ENCODE results near the gene KIF1A.
A peak's percentile ranks its signal among the peaks of the same experiment; 100 is the strongest.

The KIF1A gene, protein sequence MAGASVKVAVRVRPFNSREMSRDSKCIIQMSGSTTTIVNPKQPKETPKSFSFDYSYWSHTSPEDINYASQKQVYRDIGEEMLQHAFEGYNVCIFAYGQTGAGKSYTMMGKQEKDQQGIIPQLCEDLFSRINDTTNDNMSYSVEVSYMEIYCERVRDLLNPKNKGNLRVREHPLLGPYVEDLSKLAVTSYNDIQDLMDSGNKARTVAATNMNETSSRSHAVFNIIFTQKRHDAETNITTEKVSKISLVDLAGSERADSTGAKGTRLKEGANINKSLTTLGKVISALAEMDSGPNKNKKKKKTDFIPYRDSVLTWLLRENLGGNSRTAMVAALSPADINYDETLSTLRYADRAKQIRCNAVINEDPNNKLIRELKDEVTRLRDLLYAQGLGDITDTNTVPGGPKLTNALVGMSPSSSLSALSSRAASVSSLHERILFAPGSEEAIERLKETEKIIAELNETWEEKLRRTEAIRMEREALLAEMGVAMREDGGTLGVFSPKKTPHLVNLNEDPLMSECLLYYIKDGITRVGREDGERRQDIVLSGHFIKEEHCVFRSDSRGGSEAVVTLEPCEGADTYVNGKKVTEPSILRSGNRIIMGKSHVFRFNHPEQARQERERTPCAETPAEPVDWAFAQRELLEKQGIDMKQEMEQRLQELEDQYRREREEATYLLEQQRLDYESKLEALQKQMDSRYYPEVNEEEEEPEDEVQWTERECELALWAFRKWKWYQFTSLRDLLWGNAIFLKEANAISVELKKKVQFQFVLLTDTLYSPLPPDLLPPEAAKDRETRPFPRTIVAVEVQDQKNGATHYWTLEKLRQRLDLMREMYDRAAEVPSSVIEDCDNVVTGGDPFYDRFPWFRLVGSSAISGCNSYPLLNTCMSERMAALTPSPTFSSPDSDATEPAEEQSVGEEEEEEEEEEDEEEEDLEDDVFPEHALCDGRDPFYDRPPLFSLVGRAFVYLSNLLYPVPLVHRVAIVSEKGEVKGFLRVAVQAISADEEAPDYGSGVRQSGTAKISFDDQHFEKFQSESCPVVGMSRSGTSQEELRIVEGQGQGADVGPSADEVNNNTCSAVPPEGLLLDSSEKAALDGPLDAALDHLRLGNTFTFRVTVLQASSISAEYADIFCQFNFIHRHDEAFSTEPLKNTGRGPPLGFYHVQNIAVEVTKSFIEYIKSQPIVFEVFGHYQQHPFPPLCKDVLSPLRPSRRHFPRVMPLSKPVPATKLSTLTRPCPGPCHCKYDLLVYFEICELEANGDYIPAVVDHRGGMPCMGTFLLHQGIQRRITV (N-terminal part only)

GRCh38 chr2:240819858-240820606 is at the start of gene KIF1A:
Gene KIF1A (minus strand): TSS chr2:240820219. CDS start chr2:240797752, 22,467 bp downstream.
- Mint-ChIP-seq H3K27ac (no peak within 1 kb of the TSS), H3K36me3 (no peaks in the 10 kb centered on the region), H3K4me1 (peaks cover 12% of the 10 kb centered on the region), H3K4me3 (peak within 1 kb of the TSS; percentile 52), H3K9me3 (no peaks in the 10 kb centered on the region), H3K27me3 (peaks cover 84% of the 10 kb centered on the region)
- DNase-seq: no peak
- CTCF ChIA-PET: no interaction called here

DNA sequence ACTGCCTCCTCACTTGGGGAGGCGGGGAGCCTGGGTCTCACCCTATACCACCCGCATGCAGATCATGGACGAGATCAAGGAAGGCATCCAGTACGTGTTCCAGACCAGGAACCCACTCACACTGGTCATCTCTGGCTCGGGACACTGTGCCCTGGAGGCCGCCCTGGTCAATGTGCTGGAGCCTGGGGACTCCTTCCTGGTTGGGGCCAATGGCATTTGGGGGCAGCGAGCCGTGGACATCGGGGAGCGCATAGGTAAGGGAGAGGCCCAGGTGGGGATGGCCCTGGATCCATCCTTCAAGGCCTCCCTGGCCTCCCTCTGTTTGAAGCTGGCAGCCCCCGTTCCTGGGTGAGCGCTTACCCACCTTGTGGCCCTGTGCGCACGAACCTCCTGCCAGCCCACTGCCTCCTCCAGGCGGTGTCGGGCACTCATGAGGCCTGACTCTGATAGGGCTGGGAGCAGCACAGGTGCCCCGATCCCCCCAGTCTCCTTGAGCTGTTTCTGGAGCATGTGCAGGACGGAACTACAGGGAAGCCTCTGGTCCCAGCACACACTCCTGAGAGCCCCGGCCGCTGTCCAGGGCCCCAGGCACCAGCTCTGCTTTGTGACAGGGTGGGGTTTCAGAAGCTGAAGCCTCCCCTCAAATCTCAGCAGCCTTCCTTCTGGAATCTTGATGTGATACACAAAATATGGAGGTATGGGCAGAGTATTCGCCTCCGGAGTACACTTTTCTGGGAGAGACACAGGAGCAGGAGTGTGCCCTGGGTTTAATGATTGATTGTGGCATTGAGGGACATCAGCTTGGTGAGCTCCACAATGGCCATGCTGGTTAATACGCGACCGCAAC is 49.3 kb upstream of the KIF1A start:
- no peak for DNase-seq
- H3K4me3 Mint-ChIP-seq: no peak overlapping the region
- H3K27ac Mint-ChIP-seq: no peak overlapping the region
- no peaks in the 10 kb centered on the region for H3K4me1 Mint-ChIP-seq
- H3K36me3 Mint-ChIP-seq: no peaks in the 10 kb centered on the region
- no peaks in the 10 kb centered on the region for H3K9me3 Mint-ChIP-seq
- H3K27me3 Mint-ChIP-seq: peaks cover 4% of the 10 kb centered on the region
- CTCF ChIA-PET: no interaction called here

GRCh38 chr2:240868286-240869108 is 48.5 kb upstream of the KIF1A start, which contains the start of gene AGXT:
Gene AGXT (plus strand): TSS chr2:240868824. CDS start chr2:240868866, 42 bp downstream.
- H3K27ac Mint-ChIP-seq: no peak within 1 kb of the TSS
- DNase-seq: no peak
- H3K4me1 Mint-ChIP-seq: no peaks in the 10 kb centered on the region
- peaks cover 11% of the 10 kb centered on the region for H3K27me3 Mint-ChIP-seq
- CTCF ChIA-PET: no interaction called here
- no peaks in the 10 kb centered on the region for H3K36me3 Mint-ChIP-seq
- no peak within 1 kb of the TSS for H3K4me3 Mint-ChIP-seq
- H3K9me3 Mint-ChIP-seq: no peaks in the 10 kb centered on the region

- H3K36me3 Mint-ChIP-seq: no peaks in the 10 kb centered on the region
- no peak overlapping the region for H3K27ac Mint-ChIP-seq
- H3K9me3 Mint-ChIP-seq: no peaks in the 10 kb centered on the region
- no peaks in the 10 kb centered on the region for H3K4me1 Mint-ChIP-seq
- no peak for DNase-seq
- H3K27me3 Mint-ChIP-seq: peaks cover 17% of the 10 kb centered on the region
- CTCF ChIA-PET: no interaction called here
- H3K4me3 Mint-ChIP-seq: no peak overlapping the region
These were observed 45.4 kb upstream of the KIF1A start for GRCh38 chr2:240865391-240865790.

GRCh38 chr2:240864475-240864874 is 44.5 kb upstream of the KIF1A start:
- no peak for DNase-seq
- H3K27ac Mint-ChIP-seq: no peak overlapping the region
- H3K27me3 Mint-ChIP-seq: peaks cover 22% of the 10 kb centered on the region
- CTCF ChIA-PET: no interaction called here
- no peaks in the 10 kb centered on the region for H3K9me3 Mint-ChIP-seq
- no peaks in the 10 kb centered on the region for H3K36me3 Mint-ChIP-seq
- H3K4me3 Mint-ChIP-seq: no peak overlapping the region
- H3K4me1 Mint-ChIP-seq: no peaks in the 10 kb centered on the region

DNA sequence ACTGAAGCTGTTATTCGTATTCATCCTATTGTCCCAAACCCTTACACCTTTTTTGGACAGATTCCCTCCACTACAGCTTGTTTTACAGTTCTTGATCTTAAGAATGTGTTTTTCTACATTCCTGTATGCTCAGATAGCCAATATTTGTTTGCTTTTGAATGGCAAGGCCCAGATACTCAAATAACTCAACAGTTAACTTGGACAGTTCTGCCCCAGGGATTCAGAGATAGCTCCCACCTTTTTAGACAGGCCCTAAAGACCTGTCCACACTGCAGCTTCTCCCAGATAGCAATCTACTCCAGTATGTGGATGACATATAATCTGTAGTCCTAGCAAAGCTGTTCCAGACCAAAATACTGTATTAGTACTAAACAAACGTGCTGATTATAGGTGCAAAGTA is 41.5 kb upstream of the KIF1A start:
- no peak overlapping the region for H3K27ac Mint-ChIP-seq
- H3K4me3 Mint-ChIP-seq: no peak overlapping the region
- no peak for DNase-seq
- H3K9me3 Mint-ChIP-seq: no peaks in the 10 kb centered on the region
- H3K4me1 Mint-ChIP-seq: no peaks in the 10 kb centered on the region
- no peaks in the 10 kb centered on the region for H3K36me3 Mint-ChIP-seq
- peaks cover 32% of the 10 kb centered on the region for H3K27me3 Mint-ChIP-seq
- CTCF ChIA-PET: interaction anchor here (2.5 kb wide), 1 partner anchor 10 kb away, joined by 10 read pairs; no protein-coding TSS in a partner anchor

GRCh38 chr2:240858871-240859270 is 38.9 kb upstream of the KIF1A start:
- no peak for DNase-seq
- Mint-ChIP-seq H3K9me3 (peaks cover 12% of the 10 kb centered on the region), H3K4me3 (no peak overlapping the region), H3K4me1 (no peaks in the 10 kb centered on the region), H3K27me3 (peaks cover 25% of the 10 kb centered on the region), H3K36me3 (peaks cover 2% of the 10 kb centered on the region), H3K27ac (no peak overlapping the region)
- CTCF ChIA-PET: no interaction called here

DNA sequence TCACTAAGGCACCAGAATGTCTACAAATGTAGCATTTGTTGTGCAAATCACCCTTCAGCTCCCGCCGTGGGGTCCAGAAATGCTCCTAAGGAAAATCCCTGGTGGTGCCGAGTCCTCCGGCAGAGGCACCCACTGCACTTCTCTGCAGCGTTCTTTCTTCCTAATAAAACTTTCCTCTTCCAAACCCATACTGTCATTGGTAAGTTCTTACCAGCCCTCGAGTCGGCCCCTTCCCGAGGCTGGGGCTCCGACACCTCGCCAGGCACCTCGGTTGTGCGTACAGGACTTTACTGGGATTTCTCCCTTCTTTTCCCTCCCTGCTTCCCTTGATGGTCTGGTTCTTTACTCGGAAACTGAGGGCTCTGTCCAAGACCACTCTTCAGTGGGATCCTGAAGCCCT is 38.3 kb upstream of the KIF1A start:
- CTCF ChIA-PET: no interaction called here
- DNase-seq: no peak
- peaks cover 19% of the 10 kb centered on the region for H3K27me3 Mint-ChIP-seq
- H3K36me3 Mint-ChIP-seq: peaks cover 2% of the 10 kb centered on the region
- H3K4me3 Mint-ChIP-seq: no peak overlapping the region
- H3K9me3 Mint-ChIP-seq: peaks cover 12% of the 10 kb centered on the region
- no peaks in the 10 kb centered on the region for H3K4me1 Mint-ChIP-seq
- H3K27ac Mint-ChIP-seq: no peak overlapping the region

- peaks cover 2% of the 10 kb centered on the region for H3K36me3 Mint-ChIP-seq
- no peak for DNase-seq
- CTCF ChIA-PET: no interaction called here
- H3K9me3 Mint-ChIP-seq: peaks cover 12% of the 10 kb centered on the region
- no peak overlapping the region for H3K27ac Mint-ChIP-seq
- H3K27me3 Mint-ChIP-seq: peaks cover 15% of the 10 kb centered on the region
- H3K4me1 Mint-ChIP-seq: no peaks in the 10 kb centered on the region
- H3K4me3 Mint-ChIP-seq: no peak overlapping the region
These were observed 37.3 kb upstream of the KIF1A start for GRCh38 chr2:240857039-240858008.

DNA sequence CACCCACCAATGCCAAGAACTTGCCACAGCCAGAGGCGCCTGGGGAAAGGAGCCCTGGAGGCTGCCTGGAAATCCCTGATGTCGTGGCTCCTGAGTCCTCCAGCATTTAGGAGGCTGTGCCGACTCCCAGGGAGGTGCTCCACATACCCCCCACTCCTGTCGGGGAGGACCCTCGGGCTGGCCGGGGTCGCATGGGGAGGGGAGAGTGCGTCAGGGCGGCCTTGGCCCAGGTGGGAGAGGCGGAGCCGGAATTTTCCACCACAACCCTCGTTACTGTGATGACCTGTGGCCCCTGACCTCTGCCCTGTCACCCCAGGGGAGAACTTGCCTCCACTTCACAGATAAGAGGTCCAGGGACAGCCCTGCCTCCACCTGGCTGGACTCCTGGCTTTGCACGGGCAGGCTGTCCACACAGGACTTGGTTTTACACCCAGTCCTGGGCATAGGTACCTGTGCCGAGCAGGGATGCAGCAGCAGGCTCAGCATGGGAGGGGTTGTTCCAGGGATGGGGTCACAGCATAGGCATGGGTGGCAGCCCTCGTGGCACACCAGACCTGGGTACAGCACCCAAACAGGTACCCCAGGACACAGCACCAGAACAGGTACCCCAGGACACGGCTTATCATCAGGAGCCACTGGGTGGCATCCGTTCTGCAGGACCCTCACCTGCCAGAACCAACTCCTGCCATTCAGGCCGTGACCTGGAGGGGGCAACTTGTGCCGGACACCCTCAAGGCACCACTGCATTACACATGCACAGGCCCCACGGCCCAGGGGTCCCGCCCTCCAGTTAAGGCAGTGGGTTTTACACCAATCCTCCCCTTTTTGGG is 36.3 kb upstream of the KIF1A start:
- peaks cover 12% of the 10 kb centered on the region for H3K9me3 Mint-ChIP-seq
- CTCF ChIA-PET: no interaction called here
- H3K4me1 Mint-ChIP-seq: no peaks in the 10 kb centered on the region
- peaks cover 16% of the 10 kb centered on the region for H3K27me3 Mint-ChIP-seq
- no peak overlapping the region for H3K4me3 Mint-ChIP-seq
- no peak overlapping the region for H3K27ac Mint-ChIP-seq
- DNase-seq: no peak
- H3K36me3 Mint-ChIP-seq: peaks cover 2% of the 10 kb centered on the region

GRCh38 chr2:240855670-240856069 is 35.7 kb upstream of the KIF1A start:
- H3K27me3 Mint-ChIP-seq: peaks cover 20% of the 10 kb centered on the region
- H3K27ac Mint-ChIP-seq: no peak overlapping the region
- H3K4me1 Mint-ChIP-seq: no peaks in the 10 kb centered on the region
- no peak overlapping the region for H3K4me3 Mint-ChIP-seq
- CTCF ChIA-PET: no interaction called here
- no peak for DNase-seq
- H3K36me3 Mint-ChIP-seq: peaks cover 2% of the 10 kb centered on the region
- H3K9me3 Mint-ChIP-seq: peaks cover 12% of the 10 kb centered on the region

Measured in activated naive CD4-positive, alpha-beta T cell treated with anti-CD3 and anti-CD28 coated beads, Interleukin-2, amount 10 ng/mL, durations not matched to agents 7 days and 5 days (primary cell).